GM21619 (cell line): ENCODE data around the gene MLLT1.

Experiments
- ATAC-seq: cut with Tn5 transposase; IDR thresholded peaks from one replicate; pipeline ENCODE4 v1.9.1; 2021; ENCODE audit not compliant: unreplicated experiment

MLLT1 gene

DNA sequence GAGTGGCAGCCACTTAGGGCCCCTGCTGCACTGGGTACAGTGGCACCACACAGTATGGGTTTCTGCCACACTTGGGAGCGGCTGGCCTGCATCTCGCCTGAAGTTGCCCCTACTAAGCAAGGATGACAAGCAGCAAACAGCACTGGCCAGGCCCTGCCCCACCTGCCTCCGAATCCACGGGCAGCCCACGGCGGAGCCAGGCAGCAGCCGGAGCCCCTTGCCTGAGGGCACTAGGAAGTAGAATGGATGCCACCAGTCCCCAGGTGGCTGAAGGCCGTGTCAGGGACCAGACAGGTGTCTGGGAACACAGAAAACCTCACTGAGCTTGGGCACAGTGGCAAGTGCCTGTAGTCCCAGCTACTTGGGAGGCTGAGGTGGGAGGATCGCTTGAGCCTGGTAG lies 19.4 kb downstream of the MLLT1 start:
- no peak for ATAC-seq

DNA sequence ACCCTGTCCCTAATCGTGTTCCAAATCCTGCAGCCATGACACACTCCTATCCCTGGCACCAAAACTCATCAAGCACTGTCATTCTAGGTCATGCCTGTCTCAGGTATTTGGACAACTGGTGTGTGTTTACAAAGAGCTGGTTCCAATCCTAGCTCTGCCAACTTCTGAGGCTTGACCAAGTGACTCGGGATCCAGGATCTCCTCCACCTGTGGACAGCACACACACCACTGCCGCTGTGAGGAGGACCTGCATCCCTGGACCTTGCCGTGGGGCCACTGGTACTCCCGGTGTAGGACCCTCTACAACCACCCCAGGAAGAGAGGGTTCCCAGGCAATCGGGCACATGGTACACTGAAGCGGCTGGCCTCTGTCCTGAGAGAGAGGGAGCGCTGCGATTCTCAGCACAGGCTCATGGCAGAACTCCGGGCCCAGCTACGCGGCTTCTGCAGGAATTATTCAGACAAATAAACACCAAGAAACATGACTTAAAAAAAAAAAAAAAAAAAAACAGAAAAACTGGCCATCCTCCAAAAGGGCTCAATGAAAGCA lies 20.4 kb downstream of the MLLT1 start:
- ATAC-seq = no peak

GRCh38 chr19:6258812-6259311 lies 20.9 kb downstream of the MLLT1 start:
- ATAC-seq = no peak

DNA sequence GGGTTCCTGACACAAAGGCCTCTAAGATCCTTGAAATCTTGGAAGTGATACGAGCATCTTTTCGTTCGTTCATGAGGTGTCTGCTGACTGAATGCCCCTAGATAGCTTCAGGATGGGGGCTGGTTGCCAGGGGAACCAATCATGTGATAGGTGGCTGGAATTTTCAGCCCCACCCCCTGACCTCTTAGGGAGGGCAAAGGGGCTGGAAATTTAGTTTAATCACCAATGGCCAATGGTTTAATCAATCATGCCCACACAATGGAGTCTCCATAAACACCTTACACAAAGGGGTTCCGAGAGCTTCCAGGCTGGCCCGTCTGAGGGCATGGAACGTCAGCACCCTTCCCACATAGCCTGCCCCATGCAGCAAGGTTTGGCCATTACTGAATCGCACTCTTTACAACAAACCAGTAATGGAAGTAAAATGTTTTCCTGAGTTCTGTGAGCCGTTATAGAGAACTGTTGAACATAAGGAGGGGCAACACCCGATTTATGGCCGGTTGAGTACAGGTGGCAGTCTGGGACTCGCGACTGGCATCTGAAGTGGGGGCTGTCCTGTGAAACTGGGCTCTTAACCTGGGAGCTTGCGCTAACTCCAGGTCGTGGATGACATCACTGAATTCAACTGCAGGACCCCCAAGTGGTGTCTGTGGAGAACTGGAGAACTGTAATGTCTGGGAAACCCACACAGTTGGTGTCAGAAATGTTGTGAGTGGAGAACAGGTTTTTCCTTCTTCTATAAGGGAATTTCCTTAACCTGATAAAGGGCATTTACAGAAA lies 25.6 kb downstream of the MLLT1 start:
- ATAC-seq = no peak

GRCh38 chr19:6252066-6252465 lies 27.7 kb downstream of the MLLT1 start:
- no peak for ATAC-seq

- ATAC-seq = no peak
Observed at GRCh38 chr19:6250909-6251308, 28.9 kb downstream of the MLLT1 start.

GRCh38 chr19:6250024-6250615 lies 29.7 kb downstream of the MLLT1 start:
- ATAC-seq = no peak

DNA sequence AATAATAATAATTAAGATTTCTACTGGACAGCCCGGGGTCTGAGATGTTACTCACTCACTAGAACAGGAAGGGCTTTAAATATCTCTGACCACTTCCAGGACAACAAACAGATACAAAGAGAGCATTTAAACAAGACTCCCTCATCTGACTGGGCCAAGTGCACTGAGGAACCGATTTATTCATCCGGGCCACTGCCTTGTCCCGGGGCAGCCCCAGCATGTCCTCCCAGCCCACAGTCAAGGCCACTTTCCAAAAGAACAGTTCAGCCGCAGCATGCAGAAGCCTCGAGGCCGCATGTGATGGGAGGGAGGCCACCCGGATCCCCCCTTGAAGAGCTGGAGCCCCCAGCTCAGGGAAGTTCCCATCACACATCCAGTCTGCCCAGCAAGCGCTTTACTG lies 30.5 kb downstream of the MLLT1 start:
- ATAC-seq = no peak

- no peak for ATAC-seq
Observed at GRCh38 chr19:6248844-6249243, 30.9 kb downstream of the MLLT1 start.

- ATAC-seq = no peak
Observed at GRCh38 chr19:6248341-6248740, 31.4 kb downstream of the MLLT1 start.

- no peak for ATAC-seq
Observed at GRCh38 chr19:6247007-6247288, 32.8 kb downstream of the MLLT1 start.

GRCh38 chr19:6246174-6247006 lies 33.4 kb downstream of the MLLT1 start:
- ATAC-seq = no peak

GRCh38 chr19:6242677-6243076 lies 37.1 kb downstream of the MLLT1 start:
- no peak for ATAC-seq

GRCh38 chr19:6241680-6242377 lies 37.9 kb downstream of the MLLT1 start:
- ATAC-seq = no peak

- no peak for ATAC-seq
Observed at GRCh38 chr19:6241056-6241455, 38.7 kb downstream of the MLLT1 start.

DNA sequence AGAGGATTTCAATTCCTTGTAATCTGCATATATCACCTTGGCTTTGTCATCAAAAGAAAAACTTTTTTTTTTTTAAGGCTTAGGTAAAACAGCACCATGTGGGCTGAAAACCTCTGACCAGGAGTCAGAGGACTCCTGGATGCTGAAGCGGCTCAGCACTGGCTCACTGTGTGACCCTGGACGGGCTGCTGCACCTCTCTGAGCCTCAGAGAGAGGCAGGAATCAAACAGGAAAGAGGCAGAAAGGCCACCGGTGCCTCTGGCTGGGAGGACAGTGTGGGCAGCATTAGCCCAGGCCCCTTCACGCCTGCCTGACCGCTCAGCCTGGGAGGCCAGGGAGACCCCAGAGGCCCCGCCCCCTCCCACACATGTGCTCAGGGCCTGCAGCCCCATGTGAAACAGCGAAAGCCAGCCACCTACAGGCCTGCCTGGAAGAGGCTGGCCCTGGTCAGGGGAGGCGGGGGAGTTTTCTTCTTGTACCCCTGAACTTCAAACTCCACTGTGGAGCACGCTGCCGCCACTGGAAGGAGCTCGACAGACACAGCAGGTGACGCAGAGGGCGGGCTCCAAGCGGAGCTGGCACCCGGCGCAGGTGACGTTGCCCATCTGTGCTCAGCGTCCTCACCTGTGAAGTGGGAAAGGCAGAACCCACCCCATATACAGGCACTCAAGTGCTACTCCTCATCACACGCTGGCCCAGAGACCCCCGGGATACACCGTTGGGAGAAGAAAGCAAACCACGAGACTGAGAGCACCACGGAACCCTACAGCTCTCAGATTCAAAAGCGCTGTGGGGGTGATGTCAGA lies 39.7 kb downstream of the MLLT1 start:
- ATAC-seq = no peak

DNA sequence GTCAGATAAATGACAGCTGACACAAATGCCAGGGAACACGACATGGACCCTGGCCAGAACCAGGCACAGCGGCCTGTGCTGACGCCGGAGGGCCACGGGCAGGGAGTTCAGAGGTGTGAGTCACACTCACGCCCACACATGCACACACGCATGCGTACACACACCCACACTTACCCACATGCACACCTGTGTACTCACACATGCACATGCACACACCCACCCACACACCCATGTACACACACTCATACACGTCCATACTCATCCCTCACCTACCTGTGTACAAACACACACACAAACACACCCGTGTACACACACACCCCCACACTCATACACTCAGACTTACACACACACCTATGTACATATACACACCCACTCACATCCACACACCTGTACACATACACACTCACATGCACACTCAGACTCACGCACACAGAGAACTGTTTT lies 40.4 kb downstream of the MLLT1 start:
- no peak for ATAC-seq

- no peak for ATAC-seq
Observed at GRCh38 chr19:6238643-6239281, 41.0 kb downstream of the MLLT1 start.

DNA sequence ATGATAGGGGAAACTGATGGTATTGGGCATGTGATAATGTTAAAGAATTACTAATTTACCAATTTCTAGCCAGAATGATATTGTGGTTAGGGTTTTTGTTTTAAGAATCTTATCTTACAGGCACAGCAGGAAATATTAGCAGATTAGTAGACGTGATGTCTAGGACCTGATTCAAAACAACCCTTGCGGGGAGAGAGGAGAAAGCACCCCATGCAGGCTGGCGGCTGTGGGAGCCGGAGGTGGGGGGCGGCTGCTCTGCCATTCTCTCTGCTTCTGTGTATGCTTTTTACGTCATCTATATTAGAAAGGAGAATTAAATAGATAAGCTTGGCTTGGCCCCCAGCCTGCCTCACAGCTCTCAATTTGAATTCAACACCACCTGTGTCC lies 41.5 kb downstream of the MLLT1 start:
- ATAC-seq = no peak
